Endothelial cell of umbilical vein (primary cell): Measurements from ENCODE around the gene SMG5.

Experiments
- CTCF ChIP-seq, 2 donors: IDR thresholded peaks; 1 replicate in 1 of 2; 2 replicates in 1 of 2; pipeline ENCODE4 v1.5.1; 2011; ENCODE audit warnings: low read length in 2 of 2, mild to moderate bottlenecking in 2 of 2, moderate library complexity in 2 of 2, control low read depth in 1 of 2, inconsistent platforms in 1 of 2, low read depth in 1 of 2; ENCODE audit not compliant: insufficient read depth in 1 of 2; ENCODE audit errors: extremely low read depth in 1 of 2
- EZH2 ChIP-seq: IDR thresholded peaks from 2 replicates; pipeline ENCODE4 v1.6.1; 2012; ENCODE audit warnings: borderline replicate concordance, low read depth, mild to moderate bottlenecking, moderate library complexity, low read length, inconsistent platforms; ENCODE audit not compliant: severe bottlenecking
- MAX ChIP-seq: IDR thresholded peaks from 2 replicates; pipeline ENCODE4 v1.6.1; 2011; ENCODE audit not compliant: insufficient read depth, insufficient read length
- MYC ChIP-seq: IDR thresholded peaks from one replicate; pipeline ENCODE4 v1.6.1; 2011; ENCODE audit warnings: mild to moderate bottlenecking, low read depth, low read length
- POLR2A ChIP-seq: IDR thresholded peaks from 2 replicates; pipeline ENCODE4 v1.6.1; 2012; ENCODE audit warnings: low read depth, mild to moderate bottlenecking, control low read depth, low read length
- POLR2AphosphoS5 ChIP-seq: IDR thresholded peaks from 2 replicates; pipeline ENCODE4 v1.6.1; 2012; ENCODE audit warnings: low read depth, mild to moderate bottlenecking, control low read depth, low read length, moderate library complexity; ENCODE audit not compliant: insufficient read depth

GRCh38 chr1:156316909-156317308, 34.3 kb upstream of the SMG5 start:
- TF ChIP-seq CTCF (IDR thresholded peaks at IDR 0.05; ENCODE audit: extremely low read depth in 1 of 2, insufficient read depth in 1 of 2, low read depth in 1 of 2, low read length in 2 of 2) (no peak), EZH2 (no peak), POLR2AphosphoS5 (no peak), POLR2A (no peak), MYC (no peak), MAX (no peak)
